Activated CD4-positive, alpha-beta T cell treated with anti-CD3 and anti-CD28 coated beads, Interleukin-2, amount 50 U/mL, for 4 hours (primary cell): ENCODE measurements around the gene CREG2.
A peak's percentile ranks its signal among the peaks of the same experiment; 100 is the strongest.
"Not testable (repeated sequence)": the region's sequence is repeated elsewhere in the genome, so short reads cannot be mapped to it uniquely, and the experiment has no call there.

Experiments used
- DNase-seq, 2 experiments: peaks; one replicate each; pipeline ENCODE4 v3.0.0-alpha.2; 2020

The CREG2 gene

DNA sequence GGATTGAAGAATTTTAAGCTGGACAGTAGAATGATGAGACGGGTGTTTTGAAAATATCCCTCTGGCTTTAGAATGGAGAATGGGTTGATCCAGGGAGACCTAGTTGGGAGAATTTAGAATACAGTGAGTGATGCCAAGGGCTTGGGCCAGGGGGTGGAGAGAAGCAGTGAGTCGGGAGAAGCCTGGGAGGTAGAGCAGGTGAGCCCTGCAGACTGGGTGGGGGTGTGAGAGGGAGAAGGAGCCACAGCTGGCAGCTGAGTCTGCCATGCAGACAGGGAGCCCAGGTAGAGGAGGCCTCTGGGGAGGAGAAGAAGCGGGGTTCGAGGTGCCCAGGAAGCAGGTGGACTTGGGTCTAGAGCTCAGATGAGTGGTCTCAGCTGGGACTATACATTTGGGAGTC lies 18.2 kb downstream of the CREG2 start:
- DNase-seq, result no peak

GRCh38 chr2:101368376-101368775 lies 18.9 kb downstream of the CREG2 start:
- DNase-seq, result no peak

- DNase-seq, result no peak
Observed at GRCh38 chr2:101367508-101367907, 19.8 kb downstream of the CREG2 start.

GRCh38 chr2:101364878-101365277 lies 22.4 kb downstream of the CREG2 start:
- no peak for DNase-seq

DNA sequence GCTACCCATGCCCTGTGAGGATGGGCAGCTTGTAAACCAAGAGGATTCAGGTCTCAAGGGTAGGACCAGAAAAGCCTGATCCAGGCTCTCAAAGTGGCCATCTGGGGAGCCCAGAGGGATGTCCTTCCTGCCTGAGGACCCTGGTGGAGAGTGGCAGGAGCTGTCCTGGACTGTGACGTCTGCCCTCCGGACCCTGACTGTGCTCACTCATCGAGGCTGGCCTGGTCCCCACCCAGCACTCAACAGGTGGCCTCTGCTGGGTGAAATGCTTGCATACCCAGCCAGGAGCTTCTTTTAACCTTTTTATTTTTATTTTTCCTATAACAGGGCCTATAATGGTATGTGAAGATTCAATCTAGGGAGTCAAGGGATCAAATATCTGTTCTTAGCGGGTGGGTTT lies 24.5 kb downstream of the CREG2 start:
- DNase-seq, result no peak

DNA sequence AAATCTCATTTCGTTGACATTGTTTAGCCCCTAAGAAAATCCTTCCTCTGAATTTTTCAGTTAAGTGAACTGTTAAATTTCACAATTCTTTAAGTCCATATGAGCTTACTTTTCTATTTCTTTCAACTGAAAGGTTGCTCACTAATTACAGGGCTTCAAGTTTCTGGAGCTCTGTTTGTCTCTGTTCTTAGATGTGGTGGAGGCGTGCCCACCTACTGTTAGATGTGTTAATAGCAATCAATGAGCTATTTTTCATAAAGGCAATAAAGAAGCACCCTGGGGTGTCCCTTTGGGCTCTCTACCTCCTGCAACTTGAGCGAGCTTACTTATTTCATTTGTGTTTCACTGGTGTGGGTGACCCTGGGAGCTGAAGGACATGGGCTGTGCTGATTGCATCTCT lies 25.0 kb downstream of the CREG2 start:
- DNase-seq, result no peak

- DNase-seq, result no peak
Observed at GRCh38 chr2:101361522-101361921, 25.8 kb downstream of the CREG2 start.

- DNase-seq, result no peak
Observed at GRCh38 chr2:101361121-101361520, 26.2 kb downstream of the CREG2 start.

GRCh38 chr2:101360232-101360631 lies 27.1 kb downstream of the CREG2 start:
- DNase-seq, result no peak

DNA sequence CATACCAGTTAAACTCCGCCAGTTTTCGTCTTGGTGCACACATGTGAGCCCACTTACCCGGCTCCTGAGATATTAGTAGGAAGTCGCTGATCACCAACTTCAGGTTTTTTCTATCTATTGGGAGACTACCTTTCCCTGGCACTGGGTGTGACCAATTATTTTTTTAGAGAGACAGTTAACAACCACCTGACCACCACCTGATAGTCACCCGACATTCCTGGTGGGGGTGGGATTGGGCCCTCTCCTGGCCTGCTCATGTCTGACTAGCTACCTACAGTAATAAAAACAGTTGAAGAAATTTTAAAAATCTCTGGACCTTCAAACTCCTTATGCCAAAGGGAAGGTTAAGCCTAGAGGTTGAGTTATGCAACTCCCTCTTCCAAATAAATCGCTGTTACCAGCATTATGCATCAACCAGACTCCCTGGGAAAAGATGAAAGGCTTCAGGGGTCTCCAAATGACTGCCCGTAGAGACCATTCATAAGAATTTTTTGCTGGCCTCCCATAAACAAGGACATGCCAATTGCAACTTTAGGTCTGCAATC lies 27.8 kb downstream of the CREG2 start:
- no peak for DNase-seq

DNA sequence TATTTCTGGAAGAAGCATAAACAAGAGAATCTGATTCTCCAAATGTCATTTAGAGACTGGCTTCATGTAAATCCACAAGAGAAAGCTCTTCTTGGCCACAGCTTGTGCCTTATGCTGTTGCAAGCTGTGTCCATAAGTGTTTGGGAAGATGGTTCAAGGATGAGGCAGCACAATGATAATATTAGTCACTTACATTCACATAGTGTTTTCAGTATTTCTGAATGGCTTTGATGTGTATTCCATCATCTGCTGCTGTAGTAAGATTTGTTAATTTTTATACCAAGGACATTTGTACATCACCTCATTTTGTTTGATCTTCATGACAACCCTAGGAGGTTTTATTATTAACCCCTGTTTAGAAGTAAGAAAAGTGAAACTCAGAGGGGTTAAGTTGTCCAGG lies 29.9 kb downstream of the CREG2 start:
- DNase-seq, result no peak

- no peak for DNase-seq
Observed at GRCh38 chr2:101356521-101356920, 30.8 kb downstream of the CREG2 start.

DNA sequence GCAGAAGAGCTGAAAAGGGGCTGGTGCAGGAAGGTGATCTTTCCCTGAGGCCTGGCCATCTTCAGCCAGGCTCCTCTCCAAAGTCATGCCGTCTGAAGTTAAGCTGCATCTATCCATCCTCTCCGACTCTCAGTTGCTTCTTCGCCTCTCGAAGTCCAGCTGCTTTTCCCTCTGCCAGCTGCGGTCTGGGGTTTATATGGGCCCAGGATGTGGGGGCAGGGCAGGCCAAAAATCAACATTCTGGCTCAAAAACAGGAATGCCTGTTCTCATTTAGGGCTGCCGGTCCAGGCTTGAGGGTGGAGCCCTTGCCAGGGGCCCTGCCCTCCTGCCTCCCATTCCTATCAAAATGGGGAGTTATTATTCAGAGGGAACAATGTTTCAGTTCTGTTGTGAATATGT lies 31.2 kb downstream of the CREG2 start:
- DNase-seq, result no peak

DNA sequence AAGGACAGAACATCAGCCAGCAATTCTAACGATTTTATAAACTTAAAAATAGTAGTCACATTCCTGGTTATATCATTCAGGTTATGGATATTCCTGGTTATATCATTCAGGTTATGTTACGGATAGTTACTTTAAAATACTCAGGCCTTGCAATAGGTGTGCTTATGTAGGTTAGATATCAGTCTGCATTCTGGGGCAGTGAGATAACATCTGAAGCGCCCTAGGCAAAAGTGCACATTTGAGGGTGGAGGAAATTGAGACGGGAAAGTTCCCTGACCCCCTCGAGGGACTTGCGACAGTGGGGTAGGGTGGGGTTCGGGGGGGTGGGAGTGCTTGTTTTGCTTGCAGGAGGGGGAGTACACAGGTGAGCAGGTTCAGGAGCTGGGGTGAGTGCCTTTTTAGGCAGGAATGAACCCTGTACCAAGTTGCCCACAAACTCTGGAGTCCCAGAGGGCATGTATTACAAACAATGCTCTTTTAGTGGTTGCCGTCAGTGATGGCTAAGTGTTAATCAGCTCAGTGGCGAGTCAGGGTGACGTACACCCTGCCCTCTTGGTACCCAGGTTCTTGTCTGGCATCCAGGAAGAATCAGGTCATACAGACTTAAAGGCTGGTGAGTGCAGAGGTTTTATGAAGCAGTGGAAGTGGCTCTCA lies 31.8 kb downstream of the CREG2 start:
- DNase-seq, result no peak

DNA sequence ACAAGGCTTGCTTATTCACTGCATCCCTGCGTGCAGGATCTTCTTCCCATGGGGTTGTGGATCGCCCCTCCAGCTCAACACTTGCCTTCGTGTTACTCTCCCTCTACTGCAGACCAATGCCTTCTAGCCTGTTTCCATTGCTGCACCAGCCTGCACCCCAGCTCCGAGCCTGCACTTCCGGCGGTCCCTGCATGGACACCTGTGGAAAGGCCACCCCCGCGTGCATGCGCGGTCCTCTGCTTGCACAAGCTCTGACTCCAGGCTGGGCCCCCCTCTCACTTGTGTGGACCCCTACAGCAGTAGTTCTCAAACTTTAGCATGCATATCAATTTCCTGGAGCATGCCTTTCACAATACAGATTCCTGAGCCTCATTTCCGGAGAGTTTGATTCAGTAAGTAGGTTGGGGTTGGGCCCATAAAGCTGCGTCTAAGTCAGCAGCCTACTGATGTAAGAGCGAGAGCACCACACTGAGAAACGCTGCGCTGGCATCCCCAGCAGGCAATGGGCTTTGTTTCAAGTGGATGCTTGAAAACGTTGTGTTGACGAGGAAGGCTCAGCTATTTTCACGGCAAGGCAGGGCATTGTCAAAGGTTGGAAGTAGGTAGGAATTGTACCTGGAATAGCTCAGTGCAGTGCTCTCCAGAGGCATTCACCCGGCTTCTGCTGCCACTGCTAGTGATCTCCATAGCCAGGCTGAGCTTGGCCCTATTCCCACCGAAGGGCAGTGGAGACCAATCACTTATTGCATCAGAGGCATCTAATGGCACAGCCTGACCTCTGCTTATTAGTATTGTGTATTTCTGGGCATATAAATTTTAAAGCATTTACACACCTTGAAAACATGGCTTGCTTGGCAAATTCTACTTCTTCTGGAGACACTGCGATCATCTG lies 32.6 kb downstream of the CREG2 start:
- DNase-seq, result no peak

DNA sequence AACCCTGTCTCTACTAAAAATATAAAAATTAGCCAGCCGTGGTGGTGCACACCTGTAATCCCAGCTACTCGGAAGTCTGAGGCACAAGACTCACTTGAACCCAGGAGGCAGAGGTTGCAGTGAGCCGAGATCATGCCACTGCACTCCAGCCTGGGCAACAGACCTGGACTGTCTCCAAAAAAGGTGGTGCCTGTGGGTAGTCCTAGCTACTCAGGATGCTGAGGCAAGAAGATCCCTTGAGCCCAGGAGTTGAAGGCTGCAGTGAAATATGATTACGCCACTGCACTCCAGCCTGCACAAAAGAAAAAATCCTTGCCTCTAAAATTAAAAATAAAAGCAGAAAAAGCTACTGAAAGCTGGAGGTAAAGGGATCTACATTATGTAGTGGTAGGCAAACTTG lies 34.7 kb downstream of the CREG2 start:
- not testable (repeated sequence) for DNase-seq

GRCh38 chr2:101351207-101351606 lies 36.1 kb downstream of the CREG2 start:
- DNase-seq, result no peak

DNA sequence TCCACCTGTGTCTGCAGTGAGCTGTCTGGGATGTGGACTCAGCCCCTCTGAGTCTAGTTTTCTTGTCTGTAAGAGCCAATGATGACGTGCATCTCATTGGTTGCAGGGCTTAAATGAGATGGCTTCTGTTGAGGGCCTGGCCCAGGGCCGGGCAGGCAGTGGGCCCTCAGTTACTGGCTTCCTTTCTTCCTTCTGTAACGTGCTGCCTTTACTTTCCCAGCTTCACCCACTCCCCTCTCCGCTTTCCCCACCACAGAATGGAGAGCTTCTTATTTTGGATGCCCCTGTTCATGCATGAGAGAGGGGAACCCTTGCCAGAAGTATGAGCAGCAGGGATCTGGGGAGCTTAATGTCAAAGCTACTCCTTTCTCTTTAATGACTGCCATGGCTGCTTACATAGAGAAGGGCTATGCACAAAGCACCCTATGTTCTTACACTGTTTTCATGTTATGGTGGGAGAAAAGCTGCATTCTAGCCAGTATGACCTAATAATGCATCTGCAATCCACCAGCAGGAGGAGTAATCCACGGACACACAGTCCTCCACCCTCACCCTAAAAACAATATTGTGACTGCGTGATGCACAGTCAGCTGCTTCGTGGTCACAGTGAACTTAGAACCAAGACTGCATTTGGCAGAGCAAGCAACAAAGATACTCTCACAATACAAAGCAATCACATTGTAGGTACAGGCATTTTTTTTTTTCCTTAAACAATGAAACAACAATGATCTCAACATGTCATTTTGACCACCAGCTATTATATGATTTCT lies 37.2 kb downstream of the CREG2 start:
- DNase-seq, result no peak

GRCh38 chr2:101348883-101349282 lies 38.4 kb downstream of the CREG2 start:
- DNase-seq, result no peak

GRCh38 chr2:101346909-101347308 lies 40.4 kb downstream of the CREG2 start:
- DNase-seq, result no peak

DNA sequence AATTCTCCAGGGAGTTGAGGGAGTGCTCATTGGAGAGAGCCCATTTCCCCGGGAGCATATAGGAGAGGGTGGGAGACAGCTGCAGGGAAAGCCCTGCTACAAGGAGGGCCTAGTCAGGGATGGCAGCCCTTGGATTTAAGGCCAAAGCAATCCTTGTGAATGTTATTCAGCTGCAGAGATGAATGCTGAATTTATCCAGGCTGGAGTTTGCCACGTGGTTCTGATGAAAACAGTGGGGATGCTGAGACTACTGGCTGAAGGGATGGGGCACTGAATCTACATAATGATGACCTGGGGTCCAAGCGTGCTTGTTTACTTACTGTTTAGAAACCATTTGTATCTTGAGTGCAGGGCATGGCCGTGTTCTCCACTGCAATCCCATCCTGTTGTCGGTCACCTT lies 43.2 kb downstream of the CREG2 start:
- no peak for DNase-seq

- DNase-seq, result no peak
Observed at GRCh38 chr2:101342625-101343008, 44.7 kb downstream of the CREG2 start.

GRCh38 chr2:101341901-101342624 lies 45.2 kb downstream of the CREG2 start:
- peak; percentile 65 to 72 for DNase-seq
